Middle frontal gyrus (tissue), 1 donor: ENCODE data around the gene PCYOX1L.

Source experiments
- DNase-seq: peaks from one replicate; pipeline ENCODE4 v3.0.0-alpha.2; 2015; ENCODE audit warnings: low spot score; ENCODE audit errors: extremely low spot score

The PCYOX1L gene

DNA sequence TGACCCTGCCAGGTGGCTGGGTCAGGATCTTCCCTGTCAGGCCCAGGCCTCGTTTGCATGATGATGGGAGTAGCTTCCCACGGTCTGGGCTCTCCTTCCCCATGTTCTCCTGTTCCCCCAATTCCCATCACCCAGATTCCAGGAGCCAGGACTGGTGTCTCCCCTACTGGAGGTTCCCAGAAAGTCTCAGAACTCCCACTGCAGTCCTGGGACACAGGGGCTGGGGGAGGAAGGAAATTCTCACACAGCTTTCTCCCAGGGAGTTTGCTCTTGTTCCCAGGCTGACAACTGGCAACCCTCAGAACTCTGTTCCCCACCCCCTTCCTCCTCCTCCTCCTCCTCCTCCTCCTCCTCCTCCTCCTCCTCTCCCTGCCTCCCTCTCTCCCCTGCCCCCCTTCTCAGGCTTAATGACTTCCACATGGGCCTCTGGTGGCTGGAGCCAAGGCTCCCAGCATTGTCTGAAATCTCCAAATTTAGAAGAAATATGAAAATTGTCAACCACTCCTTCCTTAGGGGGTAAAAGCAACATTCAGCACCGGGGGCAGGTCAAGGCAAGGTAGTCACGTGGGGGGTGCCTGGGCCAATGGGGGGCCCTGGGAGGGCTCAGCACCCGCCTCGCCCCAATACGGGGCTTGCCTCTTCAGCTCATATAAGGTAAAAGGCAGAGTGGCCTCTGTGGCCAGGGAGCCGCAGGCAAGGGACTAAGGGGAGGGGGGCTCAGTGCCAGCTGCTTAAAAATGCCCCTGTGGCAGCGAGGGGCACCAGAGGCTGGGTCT is 48.5 kb downstream of the PCYOX1L start:
- DNase-seq = no peak

DNA sequence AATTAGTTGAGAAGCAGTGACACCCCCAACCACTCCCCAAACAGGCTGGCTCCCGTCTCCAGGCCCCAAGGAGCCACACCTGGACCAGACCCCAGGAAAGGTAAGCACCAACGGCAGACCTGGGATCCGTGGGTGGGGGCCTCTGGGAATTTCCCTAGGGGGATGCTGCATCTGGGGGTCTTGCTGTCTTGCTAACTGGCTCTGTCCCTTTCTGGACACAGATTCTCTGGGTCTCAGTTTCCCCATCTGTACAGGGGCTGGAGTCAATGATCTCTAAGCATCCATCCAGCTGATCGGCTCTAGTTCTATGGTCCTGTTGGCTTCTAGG is 49.1 kb downstream of the PCYOX1L start:
- no peak for DNase-seq

DNA sequence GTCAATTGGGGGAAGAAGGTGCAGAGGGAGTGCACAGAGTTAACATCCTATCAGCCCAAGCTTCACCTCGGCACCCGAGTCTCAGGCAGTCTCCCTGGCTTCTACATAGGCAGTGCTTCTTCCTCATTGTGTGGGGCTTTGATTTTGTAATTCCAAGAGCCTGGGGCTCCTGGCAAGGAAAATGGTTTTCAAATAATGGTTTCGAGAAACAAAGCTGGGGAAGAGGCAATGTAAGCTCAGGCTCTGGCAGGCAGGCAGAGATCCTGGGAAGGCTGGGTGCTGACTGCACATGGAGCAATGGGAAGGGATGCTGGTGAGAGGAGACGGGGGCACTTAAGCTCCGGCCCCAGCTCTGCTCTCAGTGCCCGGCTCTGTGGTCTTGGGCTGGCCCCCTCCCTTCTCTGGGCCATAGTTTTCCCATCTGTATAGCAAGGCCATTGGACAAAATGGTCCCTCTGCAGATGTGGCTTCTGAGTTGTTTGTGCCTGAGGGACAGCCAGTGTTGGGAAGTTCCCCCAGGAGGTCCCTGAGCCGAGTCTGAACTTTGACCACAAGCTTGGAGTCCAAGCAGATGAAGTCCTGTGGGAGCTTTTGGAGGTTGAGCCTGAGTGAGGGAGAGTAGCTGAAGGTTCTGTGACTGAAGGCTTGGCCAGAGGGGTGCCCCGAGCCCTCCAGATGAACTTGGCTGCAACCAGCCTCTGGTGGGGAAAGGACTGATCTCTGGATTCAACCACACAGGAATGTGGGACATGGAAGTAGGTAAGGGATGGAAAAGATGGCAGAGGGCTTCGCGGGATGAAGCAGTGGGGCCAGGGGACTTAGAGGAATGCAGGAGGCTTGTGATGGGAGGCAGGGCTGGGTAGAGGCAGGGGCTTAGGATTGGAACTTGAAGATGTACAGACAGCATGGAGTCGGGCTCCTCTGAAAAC is 49.7 kb downstream of the PCYOX1L start:
- no peak for DNase-seq

DNA sequence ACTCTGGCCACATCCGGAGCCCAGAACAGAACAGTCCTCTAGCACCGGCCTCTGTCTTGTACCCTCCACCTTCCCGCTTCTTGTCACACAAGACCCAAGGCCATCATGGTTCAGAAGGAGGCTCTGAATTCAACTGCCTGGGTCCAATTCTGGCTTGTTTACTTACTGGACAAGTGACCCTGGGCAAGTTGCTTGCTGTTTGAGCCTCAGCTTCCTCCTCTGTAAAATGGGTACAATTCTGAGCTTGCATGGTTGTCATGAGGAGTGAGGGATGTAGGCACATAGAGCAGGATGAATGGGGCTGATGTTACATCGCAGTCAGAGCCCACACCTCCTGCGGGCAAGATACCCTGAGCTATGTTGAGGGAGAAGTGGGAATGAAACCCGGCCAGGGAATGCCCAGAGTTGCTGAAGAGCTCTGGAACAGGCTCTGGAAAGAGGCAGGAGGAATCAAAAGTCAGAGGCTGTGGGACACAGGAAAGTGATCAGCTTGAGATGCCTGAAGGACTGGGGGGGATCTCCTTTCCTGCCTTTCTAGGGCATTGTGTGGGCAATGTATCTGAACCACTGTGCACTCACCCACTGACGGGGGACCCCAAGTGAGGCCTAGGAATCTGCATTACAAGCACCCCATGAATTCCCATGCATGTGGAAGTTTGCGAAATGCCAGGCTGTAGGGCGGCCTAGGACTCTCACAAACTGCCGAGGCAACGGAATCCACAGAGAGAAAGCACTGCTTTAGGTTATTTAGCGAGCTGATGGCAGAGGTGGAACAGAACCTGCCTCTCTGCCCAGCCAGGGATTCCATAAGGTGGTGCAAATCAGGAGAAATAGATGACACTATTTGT is 50.6 kb downstream of the PCYOX1L start:
- no peak for DNase-seq

DNA sequence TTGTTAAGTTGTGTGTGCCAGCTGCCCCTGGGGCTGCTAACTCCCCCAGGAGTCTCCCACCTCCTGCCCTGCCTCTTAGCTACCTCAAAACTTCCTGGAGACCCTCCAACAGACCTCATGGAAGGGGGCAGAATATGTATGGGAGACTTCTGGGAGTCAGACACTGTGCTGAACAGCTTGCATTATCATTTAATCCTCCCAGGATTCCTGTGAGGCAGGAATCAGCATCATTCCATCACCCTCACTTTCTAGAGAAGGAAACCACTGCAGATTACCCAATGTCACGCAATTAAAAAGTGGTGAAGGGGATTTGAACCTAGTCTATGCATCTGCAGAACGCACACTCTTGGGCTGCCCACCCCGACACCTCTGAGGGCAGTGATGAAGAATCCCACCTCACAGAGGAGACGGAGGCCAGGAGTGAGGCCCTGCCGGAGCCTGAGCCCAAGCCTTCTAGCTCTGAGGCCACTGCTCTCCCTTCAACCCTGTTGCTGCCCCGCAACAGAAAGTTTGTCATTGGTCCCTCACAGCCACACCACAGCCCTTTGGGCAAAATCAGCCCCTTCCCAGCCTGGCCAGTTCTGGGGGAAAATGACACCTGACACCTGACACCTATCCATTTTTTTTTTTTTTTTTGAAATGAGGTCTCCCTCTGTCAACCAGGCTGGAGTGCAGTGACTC is 51.6 kb downstream of the PCYOX1L start:
- no peak for DNase-seq

DNA sequence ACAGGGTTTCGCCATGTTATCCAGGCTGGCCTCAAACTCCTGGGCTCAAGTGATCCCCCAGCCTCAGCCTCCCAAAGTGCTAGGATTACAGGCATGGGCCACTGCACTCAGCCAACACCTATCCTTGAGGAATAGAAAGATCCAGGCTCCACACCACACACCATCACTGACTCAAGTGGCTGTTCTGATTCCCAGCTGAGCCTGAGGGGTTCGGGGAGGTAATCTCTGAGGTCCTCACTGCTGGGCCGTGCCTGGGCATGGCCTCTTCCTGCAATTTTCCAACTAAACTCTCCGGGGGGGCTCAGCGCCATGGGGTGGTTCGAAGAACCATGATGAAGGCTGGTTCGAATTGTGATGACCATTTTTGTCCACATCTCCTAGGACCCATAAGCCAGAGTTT is 52.2 kb downstream of the PCYOX1L start:
- DNase-seq = no peak

DNA sequence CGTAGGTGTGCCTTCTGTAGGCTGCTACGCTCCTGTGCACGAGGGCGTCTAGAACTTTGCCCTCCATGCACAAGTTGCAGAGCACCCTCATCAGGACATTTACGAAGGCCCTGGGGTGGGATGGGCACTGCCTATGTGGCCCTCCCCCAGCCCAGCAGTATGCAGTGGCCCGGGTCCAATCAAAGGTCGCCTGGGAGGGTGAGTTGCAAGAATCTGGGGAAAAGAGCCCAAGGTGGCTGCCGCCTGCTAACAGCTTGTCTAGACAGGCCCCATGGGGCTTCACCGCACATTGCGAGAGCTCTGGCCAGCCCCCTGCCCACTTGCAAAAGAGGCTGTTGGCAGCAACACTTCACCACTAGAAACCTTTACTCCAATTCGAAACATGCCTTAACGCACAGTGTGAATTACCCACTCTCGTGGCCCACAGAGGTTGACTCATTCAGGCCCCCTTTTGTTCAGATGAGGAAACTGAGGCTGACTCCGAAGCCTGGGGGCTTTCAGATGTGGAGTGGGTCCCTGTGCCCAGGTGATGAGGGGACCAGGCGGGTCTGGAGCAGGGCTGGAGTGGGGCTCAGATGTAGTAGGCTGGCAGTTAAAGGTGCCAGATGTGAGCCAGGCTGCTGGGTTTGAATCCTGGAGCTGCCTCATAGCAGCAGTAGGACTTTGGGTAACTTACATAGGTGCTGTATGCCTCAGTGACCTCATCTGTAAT is 53.0 kb downstream of the PCYOX1L start:
- no peak for DNase-seq

DNA sequence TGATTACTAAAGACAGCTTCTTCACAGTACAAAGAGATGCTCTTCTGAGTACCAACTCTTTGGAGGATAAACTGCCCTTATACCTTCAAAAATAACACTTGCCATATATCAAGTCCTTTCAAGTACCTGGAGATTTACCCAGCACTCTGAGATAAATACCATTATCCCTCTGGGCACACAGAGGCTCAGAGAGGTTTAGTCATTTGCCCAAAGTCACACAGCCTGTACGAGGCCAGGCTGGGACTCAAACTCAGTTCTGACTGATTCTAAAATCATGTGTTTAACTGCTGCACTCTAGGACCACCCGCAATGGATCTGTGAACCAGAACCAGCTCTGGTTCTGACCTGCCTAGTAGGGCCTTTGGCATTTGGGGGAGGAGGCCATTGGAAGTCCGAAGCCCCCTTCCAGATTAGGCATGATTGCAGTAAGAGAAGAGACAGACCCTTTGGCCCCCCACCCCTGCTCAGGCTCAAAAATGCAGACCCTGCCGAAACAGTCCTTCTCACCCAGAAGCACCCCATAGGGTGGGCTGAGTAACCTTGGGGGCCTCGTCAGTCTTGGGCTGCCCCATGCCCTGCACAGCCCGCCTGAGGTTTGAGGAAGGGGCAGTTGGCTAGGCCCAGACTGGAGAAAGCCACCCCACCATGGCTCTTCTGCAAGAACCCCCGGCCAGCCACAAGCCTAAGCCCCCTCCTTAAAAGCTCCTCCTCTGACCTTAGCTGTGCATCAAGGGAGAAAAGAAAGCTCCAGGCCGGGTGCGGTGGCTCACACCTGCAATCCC is 54.1 kb downstream of the PCYOX1L start:
- DNase-seq = no peak

DNA sequence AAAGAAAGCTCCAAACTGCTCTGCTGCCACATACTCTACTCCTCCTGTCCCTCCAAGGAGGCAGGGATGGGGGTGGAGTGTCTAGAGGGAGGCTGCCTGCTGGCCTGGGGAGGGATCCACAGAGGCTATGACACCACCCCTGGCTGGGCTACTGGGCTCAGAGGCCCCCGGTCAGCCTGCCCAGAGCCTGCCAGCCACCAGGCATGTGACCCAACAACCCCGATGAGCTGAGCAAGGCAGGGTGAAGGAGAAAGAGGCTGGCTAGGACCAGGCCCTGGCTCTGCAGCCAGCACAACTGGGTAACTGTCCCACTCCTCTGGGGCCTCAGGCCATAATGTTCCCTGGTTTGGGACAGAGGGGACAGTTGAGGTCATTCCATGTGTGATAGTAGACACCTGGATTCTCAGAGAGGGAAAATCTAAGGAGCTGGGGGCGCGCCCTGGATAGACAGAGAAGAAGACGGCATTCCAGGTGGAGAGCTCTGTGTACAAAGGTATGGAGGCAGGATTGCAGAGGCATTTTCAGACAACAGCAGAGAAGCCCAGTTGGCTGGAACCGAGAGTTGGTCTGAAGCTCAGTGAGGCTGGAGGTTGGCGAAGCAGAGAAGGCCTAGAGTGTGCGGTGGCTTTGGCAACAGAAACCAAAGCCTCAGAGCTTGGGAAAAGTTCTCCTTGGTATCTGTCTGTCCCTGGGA is 55.1 kb downstream of the PCYOX1L start:
- no peak for DNase-seq

DNA sequence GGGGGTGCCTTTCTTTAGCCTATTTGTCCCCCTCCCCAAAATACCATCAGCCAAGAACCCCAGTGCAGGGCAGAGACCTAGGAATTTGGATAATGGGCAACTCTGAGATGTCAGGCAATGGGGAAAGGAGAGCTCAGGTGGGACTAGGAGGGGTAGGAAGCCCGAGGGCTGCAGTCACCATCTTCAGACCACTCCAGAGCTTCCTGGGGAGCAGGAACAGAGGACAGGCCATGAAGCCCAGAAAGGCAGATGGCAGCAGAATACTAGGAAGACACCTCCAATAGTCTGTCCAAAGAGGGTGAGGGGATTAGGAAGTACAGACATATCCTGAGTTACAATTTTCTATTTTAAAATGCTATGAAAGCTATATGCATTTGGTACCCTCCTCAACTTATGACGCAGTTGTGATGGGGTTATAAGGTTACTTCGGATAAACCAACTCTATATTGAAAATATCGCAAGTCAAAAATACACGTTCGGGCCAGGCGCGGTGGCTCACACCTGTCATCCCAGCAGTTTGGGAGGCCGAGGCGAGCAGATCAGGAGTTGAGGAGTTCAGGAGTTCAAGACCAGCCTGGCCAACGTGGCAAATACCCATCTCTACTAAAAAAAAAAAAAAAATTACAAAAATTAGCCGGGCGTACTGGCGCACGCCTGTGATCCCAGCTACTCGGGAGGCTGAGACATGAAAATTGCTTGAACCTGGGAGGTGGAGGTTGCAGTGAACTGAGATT is 55.8 kb downstream of the PCYOX1L start:
- no peak for DNase-seq

DNA sequence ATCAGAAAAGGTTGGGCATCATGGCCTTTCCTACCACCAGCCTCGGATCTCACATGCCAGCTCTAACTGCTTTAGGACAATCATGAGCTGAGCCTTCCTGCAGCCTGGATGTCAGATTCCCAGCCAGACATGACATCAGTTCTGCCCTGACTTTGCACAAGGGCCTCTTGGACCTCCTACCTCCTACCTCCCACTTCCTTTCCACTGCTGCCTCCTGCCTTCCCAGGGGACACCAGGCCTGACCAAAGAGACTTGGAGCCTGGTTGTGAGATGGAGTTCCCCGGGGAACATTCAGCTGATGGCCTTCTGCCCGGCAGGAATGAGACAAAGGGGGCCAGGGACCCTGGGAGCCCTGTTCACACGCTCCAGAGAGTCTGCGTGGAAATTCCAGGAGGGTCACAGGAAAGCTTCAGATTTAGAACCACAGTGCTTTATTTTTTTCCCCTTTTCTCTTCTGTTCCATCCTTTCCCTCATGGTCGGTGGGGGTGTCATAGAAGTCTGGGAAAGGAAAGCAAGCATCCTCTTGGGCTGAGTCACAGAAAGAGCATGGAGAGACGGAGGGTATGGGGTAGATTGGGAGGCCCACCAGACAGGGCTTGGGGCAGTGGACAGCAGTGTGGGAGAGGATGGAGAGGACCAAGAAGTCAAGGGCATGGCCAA is 56.7 kb downstream of the PCYOX1L start:
- DNase-seq = no peak

DNA sequence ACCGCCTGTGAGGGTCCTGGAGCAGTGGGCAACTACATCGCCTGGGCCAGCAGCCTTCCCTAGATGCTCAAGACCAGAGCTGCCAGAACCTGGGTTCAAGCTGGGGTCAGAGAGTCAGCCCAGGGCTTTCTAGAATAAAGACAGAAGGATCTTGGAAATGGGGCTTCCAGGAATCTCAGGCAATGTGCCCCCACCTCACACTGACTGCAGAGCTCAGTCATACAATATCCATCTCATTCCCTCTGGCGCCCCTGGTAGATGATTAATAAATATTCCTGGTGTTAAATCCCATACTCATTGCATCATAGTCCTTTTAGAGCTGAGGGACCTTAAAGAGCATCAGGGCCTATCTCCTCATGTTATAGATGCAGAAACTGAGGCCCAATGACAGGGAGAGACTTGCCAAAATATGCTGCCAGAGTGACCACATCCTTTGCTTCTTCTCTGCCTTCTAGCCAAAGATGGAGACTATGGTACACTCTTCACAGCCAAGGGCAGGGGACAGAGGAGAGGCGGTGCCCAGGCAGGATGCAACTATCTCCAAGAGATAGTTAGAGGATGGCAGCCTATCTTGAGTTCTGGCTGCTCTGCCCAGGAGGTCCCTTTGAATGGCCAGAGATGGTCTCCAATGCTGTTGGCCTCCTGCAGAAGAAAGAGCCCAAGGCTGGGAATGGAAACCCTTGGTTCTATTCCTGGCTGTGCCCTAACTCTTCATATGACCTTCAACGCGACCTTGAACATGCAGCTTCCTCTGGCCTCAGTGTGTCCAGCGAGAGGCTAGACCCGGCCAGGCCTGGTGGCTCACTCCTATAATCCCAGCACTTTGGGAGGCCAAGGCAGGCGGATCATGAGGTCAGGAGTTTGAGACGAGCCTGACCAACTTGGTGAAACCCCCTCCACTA is 57.5 kb downstream of the PCYOX1L start:
- no peak for DNase-seq

DNA sequence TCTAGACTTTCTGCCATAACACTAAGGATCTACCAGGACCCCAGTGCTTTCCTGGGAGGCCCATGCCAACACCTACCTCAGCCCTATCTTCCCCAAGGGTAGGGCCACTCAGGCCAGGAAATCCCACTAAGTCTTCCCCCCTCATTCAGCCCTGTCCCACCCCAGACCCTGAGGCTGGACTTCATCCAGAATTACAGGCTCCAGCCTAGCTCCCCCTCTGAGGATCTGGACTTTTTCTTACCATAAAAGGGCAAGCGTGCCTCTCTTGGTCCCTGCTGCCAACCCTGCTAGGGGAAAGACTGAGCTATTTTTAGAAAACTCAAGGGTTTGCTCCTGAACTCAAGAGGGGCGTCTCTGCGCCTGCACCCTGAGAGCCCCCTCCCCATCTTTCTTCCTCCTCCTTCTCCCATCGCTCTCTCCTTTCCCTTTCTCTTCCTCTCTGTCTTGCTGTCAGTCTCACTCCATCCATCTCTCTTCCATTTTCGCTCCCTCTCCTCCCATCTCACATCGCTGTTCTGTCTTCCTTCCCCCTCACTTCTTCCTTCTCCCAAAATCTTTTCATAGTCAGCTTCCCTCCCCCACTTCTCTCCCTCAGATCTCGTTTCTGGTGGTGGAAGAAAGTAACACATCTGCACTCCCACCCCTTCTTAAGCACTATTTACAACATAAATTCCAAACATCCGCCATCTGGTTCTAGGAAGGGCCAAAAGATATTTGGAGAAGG is 59.3 kb downstream of the PCYOX1L start:
- DNase-seq = no peak

DNA sequence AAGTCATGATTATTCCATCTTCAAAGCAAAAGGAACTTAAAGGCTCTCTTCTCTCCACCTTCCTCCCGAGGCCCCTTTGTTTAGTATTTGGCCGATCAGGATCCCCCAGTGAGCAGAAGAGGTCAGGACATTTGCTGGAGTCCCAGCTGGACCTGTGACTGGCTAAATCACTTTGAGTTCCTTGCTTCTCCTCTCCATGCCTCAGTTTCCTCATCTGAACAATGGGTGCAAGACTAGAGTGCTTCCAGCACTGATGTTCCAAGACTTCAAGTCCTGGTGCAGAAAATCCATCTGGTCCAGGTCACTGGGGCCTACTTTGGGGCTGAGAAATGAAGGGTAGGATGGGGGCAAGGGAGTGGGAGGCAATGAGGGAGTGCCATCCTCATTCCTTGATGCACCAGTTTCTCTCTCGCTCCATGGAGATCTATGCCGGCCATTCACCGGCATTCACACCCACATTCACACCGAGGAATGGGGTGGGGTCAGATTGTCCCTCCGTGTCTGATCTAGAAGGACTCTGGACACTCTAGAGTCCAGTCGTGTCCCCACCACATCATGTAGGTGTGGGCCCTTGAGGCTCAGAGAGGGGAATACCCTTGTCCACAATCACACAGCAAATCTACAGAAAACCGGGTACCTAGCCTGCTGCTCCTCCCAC is 60.0 kb downstream of the PCYOX1L start:
- DNase-seq = no peak

DNA sequence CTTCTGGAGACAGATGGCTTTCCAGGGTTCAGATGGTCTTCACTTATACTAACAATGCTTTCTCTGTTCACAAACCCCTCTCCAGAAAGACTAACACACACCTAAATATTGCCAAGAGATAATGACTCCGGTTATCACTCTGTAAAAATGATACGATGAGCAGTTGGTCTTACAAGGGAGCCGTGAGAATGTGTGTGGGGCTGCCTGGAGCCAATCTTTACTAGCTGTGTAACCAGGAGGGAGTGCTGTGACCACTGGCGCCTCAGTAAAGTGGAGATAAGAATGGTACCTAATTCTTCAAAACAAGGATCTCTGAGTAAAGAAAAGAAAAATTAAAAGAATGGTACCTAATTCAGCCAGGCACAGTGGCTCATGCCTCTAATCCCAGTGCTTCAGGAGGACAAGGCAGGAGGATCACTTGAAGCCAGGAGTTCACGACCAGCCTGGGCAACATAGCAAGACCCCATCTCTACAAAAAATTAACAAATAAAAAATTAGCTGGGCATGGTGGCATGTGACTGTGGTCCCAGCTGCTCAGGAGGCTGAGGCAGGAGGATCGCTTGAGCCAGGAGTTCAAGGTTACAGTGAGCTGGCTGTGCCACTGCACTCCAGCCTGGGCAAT is 61.2 kb downstream of the PCYOX1L start:
- no peak for DNase-seq
